GM04504 (cell line): Measurements from ENCODE around the gene TOP2A.
A peak's percentile ranks its signal among the peaks of the same experiment; 100 is the strongest.

Source experiments
- DNase-seq: peaks from one replicate; pipeline ENCODE4 v3.0.0-alpha.2; 2012; ENCODE audit warnings: low read depth

The TOP2A gene

DNA sequence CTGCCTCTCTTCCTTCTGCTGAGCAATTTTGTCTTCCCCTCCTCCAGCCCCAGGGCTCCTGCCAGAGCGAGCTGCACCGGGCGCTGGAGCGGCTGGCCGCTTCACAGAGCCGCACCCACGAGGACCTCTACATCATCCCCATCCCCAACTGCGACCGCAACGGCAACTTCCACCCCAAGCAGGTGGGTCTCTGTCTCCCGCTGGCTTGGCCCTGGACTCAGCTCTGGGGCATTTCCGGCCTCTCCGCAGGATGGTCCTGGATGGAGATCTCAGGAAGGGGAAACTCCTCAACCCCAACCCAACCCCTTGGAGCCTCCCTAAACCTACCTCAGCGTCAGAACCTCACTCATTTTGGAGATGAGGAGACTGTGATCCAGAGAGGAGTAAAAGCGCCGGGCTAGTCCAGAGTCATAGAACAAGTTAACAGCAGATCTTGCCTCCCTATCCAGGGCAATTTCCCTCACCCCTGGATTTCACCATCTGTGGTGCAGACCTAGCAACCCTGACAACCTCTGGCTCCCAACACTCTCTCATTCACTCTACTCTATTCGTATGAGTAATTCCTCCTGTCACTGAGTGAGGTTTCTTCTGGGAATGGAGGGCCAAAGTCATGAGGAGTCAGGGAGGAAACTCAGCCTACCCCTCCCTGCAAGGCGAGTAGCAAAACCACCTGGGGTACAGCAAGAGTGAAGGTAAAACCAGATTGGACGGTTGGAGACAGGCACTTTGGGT is 36.4 kb upstream of the TOP2A start:
- no peak for DNase-seq

DNA sequence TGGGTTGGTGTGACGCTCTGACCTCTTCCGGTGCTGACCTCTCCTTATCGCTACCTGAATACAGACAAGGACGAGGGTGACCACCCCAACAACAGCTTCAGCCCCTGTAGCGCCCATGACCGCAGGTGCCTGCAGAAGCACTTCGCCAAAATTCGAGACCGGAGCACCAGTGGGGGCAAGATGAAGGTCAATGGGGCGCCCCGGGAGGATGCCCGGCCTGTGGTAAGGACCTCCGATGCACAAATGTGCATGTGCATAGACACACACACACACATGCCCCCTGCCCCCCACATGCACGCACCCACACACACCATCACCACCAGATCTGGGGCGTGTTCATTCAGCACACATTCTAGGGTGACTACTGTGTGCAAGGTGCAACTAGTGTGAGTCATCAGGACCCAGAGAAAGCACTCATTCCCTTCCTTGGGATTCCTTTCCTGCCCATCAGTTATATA is 35.3 kb upstream of the TOP2A start:
- DNase-seq: no peak

DNA sequence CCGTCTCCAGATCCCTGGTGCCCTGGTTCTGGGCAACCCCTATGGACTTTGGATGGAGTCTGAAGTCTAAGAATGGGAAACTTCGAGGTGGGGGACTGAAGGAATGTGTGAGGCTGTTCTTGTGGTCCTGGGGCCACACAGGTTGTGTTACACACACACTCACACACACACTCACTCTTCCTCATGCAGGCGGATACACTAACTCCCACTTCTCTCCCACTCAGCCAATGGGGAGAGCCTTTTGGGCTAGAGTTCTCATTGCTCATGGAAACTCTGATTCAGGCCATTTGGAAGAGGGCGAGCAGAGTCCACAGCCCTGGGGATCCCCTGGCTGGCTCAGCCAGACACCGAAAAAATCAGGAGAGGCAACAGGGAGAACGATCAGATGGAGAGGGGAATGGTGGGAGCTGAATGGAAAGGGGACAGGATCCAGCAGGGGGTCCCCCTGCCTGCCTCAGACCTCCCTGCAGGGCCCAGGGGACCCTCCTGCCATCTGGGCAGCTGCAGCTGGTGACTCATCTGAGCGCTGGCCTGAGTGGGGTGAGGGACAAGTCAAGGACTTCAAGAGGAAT is 34.6 kb upstream of the TOP2A start:
- no peak for DNase-seq

DNA sequence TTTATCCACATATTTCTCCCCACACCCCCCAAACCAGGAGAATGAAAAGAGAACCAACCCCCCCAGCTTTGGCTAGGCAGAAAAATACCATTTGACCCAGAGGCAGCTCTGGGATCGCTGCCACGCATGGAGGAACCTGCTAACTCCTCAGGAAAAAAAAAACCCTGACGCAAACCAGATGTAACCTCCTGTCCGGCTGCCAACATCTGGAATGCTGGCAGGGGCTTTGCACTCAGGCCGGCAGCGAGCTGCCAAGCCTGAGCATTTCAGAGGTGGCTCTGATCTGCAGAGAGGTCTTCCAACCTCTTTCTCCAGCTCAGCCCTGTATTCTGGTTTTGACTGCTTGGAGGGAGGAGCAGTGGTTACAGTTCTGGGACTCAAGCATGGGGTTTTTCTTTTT is 33.7 kb upstream of the TOP2A start:
- peak; percentile 90 for DNase-seq

DNA sequence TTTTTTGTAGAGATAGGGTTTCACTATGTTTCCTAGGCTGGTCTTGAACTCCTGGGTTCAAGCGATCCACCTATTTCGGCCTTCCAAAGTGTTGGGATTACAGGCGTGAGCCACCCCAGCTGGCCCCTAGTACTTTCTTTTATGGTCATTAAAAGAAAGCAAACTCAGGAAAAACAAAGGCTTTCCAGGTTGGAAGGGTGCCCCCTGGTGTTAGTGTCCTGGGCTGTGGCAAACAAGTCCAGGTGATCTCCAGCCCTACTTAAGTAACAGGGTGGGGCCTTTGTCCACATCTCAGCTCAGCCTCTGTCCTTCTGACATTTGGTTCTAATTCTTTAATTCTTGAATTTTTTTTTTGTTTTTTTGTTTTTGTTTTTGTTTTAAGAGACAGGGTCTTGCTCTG is 32.5 kb upstream of the TOP2A start:
- DNase-seq: no peak

DNA sequence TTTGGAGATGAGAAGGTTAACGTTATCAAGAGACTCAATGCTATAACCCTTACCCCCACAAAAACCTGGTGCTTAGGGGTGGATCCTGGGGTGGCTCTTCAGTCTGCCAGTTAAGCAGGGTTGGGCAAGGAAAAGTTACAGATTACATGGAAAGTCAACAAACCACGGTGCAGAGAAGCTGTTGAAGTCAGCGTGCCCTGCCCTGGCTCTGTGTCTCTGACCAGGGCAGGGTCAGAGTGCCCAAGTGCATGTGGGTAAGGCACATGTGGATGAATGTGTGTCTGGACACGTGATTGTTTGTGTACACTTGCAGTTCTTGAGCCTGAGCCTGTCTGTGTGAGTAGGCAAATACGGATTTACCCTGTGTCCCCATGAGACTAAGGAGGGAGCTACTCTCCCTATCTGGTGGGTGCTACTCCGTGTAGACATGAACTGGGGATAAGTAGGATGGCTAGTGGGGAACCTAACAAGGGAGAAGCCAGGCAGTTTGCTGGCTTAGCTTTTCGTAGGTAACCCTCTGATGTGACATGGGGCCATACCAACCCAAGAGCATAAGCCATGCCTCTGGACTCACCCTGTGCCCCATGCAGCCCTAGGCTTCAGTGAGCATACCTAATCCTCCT is 31.1 kb upstream of the TOP2A start:
- no peak for DNase-seq

DNA sequence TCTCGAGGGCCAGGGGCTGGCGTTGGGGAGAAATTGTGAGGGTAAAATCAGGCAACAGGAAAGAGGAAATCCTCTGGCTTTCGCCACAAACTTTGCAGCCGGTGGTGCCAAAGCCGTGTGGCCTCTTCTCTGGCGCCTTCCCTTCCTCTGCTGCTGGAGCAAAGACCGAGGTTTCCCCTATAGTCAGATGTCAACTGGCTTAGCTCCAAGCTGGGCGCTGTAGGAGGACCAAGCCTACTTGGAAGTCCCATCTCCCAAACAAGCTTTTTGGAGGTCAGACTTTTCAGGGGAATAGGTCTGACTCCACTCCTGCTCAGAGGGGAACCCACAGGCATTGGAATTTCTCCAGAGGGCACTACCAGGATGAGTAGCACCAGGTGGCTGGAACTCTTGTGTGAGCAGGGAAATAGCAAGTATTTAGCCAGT is 30.5 kb upstream of the TOP2A start:
- DNase-seq: no peak

DNA sequence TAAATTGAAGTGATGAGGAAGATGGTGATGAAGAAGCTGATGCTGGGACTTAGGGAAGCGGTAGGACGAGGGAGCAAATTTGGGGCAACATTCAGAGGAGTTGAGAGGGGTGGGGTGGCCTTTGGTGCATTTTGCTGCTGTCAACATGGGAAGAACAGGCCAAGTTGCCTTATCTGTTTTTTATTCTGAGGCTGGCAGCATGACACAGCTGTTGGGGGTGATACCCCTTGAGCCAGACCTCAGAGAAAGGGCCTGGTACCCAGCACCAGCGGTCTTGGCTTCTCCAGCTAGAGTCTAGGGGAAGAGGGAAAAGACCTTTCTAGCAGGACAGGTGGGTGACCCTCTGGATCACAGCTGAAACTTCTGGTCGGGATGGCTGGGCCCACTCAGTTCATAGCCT is 30.1 kb upstream of the TOP2A start:
- DNase-seq: no peak

DNA sequence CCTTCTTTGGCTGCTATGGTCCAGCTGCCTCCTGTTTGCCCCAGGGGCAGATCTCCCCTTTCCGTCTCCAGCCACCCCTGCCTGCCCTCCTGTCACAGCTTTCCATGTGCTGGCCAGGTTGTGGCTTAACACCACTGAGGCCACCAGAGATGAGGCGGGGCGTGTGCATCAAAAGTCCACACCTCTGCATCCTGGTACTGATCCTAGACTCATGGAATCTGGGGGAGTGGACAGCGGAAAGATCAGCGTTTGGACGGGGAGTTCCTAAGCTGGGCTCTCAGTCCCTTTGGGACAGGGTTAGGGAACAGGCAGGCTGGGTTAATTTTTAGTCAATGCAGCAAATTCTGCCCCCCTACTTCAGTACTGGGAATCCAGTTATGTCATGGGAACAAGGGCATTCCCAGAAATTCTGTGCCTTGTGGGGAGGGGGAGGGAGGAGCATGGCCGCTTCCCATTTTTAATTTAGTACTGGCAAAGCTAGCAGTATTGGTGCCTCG is 29.5 kb upstream of the TOP2A start:
- no peak for DNase-seq

DNA sequence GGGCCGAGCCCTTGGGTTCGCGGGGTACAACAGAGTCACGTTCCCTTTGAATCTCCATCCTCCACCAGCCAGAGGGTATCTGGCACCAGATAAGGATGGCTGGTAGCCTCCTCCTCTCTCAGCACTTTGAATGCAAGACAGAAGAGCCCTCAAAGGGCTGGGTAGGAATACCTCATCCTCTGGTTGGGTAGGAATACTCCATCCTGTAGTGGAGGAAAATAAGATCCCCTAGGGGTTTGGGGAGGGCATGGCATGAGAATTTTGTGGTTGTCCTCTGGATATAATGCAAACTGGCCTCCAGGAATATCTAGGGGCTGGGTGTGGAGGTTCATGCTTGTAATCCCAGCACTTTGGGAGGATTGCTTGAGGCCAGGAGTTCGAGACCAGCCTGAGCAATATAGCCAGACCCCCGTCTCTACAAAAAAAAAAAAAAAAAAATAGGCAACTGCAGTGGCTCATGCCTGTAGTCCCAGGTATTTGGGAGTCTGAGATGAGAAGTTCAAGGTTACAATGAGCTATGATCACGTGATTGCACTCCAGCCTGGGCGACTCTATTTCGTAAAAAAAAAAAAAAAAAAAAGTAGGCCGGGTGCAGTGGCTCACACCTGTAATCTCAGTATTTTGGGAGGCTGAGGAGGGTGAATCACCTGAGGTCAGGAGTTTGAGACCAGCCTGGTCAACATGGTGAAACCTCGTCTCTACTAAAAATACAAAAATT is 28.2 kb upstream of the TOP2A start:
- no peak for DNase-seq

DNA sequence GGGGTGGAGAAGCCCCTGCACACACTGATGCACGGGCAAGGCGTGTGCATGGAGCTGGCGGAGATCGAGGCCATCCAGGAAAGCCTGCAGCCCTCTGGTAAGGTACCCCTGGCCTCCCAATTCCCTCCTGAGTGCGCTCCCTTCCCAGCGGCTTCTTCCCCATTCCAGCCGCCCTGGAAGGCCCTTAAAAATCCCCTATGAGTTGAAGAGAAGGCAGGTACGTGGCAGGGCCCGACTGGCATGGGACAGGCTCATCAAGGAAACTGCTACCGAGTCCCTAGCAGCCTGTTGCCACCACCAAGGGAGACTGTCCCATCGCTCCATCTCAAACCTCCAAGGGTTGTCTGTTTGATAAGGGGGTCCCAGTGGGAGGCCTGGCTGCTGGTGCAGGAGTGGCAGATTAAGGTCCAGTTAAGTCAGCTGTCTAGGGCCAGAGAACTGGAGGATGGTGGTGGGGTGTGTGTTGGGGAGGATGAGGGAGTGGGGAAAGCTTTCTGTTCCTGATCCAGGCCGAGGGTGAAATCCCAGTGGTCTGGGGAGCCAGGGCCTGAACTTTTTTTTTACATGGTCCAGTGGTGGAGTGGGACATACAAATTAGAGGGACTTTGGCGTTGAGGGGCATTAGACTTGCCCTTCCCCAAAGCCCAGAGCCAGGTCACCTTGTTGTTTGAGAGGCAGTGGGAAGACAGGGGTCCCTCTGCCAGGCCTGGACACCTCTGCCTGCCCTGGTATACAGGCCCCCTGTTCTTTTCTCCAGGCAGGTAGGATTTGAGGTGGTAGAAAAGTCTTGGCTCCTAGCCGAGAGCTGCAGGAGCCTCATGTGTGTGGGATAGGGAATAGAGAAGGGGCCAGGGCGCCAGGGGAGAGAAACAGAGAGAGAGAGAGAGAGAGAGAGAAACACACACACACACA is 26.5 kb upstream of the TOP2A start:
- no peak for DNase-seq

DNA sequence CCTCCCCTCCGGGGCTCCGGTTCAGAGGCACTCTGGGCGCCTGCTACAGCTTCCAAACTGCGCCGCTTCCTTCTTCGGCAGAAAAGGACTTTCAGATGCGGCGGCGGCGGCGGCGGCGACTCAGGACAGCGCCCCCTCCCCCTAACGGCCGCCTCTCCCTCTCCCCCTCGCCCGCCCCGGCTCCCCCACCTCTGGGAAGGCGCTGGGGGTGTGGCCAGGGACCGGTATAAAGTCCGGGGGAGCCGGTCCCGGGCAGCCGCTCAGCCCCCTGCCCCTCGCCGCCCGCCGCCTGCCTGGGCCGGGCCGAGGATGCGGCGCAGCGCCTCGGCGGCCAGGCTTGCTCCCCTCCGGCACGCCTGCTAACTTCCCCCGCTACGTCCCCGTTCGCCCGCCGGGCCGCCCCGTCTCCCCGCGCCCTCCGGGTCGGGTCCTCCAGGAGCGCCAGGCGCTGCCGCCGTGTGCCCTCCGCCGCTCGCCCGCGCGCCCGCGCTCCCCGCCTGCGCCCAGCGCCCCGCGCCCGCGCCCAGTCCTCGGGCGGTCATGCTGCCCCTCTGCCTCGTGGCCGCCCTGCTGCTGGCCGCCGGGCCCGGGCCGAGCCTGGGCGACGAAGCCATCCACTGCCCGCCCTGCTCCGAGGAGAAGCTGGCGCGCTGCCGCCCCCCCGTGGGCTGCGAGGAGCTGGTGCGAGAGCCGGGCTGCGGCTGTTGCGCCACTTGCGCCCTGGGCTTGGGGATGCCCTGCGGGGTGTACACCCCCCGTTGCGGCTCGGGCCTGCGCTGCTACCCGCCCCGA is 25.7 kb upstream of the TOP2A start, which contains the start of gene IGFBP4:
IGFBP4 (plus strand) TSS at position 255 of the 792 bp plus-strand sequence; CDS start at position 541, 286 bp downstream.
- no peak for DNase-seq

DNA sequence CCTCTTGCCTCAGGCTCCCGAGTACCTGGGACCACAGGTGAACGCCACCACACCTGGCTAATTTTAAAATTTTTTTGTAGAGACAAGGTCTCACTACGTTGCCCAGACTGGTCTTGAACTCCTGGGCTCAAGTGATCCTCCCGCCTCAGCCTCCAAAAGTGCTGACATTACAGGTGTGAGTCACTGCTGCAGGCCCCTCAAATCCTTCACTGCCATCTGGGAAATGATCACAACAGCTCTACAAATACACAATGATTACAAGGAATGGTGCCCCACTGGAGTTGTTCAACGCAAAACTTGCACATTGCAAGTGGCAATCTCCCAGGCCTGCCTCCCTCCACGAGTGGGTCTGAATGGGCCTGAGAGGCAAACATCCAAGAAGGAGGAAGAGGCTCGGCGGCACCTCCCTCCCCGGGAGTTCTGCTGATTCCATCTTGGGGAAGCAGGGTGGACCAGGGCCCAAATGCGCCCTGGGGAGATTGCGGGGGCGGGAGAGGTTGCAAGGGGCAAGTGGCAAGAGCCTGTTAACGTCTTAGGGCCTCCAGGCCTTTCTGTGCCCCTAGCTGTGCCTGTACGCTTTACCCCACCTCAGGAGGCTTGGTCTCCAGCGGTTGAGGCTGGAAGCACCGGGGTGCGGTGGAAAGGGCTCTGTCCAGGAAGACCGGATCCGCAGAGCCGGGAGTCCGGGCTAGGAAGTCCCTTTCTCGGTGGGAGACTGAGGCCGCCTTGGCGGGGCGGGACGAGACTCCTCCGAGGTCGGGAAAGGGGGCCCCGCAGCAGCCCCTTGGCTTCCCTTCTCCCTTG is 24.9 kb upstream of the TOP2A start:
- DNase-seq: no peak

DNA sequence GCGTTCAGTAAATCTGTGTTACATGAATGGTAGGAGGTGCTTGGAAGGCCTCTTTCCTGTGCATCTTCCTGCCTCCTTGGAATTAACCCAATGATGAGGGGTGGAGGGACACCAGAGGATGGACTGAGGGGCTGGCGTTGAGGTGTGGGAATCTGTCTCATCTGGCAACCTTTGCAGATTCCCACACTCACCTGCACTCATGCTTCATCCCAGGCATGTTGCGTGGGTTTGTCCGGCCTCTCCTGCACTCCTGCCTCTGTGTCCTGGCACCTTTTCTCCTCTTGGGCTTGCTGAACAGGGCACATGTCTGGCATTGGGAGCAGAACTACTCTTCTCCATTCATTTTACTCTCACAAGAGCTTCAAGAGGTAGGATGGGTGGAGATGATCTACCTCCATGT is 22.5 kb upstream of the TOP2A start:
- DNase-seq: no peak

DNA sequence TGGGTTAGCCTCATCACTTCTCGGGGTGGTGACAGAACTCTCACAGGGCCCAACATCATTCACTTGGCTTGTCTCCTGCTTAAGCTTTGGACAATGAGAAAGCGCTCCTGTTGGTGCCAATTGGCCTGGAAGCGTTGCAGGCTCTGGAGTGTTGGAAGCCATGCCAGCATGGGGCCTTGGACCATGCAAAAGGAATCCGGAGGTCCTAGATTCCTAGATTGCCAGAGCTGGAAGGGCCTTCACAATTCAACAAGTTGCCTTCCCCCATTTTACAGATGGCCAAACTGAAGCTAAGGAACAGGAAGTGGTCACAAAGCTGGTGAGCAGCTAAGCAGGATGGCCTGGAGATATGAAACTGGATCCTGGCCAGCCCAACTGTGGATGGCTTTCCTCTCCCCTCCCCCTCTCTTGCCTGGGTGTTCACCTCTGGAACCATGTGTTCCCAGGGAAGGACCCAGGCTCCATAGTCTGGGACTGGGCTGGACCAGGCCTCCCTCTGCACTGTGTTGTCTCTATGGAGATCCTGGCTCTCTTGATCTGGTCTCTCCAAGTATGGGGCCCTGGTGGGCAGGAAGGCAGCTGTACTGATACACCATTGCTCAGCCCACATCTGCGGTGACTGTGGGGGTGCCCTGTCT is 19.5 kb upstream of the TOP2A start:
- DNase-seq: no peak

DNA sequence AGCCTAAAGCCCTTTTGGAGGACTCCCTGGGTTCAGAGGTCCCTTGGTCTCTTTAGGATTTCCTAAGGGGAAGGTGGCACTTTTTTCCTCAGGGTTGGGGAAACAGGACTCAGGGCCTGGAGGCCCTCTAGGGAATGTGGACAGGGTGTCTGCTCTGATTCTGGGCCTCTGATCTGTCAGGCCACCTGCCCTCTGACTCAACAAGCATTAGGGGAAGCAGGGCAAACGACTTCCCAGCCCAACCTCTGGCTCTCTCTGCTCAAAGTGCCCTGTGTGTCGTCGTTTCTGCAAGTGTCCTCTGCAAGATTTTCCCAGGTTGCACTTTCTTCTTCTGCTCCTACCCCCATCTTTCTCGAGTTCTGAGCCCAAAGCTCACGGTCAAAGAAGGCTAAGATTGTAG is 18.9 kb upstream of the TOP2A start:
- DNase-seq: no peak

DNA sequence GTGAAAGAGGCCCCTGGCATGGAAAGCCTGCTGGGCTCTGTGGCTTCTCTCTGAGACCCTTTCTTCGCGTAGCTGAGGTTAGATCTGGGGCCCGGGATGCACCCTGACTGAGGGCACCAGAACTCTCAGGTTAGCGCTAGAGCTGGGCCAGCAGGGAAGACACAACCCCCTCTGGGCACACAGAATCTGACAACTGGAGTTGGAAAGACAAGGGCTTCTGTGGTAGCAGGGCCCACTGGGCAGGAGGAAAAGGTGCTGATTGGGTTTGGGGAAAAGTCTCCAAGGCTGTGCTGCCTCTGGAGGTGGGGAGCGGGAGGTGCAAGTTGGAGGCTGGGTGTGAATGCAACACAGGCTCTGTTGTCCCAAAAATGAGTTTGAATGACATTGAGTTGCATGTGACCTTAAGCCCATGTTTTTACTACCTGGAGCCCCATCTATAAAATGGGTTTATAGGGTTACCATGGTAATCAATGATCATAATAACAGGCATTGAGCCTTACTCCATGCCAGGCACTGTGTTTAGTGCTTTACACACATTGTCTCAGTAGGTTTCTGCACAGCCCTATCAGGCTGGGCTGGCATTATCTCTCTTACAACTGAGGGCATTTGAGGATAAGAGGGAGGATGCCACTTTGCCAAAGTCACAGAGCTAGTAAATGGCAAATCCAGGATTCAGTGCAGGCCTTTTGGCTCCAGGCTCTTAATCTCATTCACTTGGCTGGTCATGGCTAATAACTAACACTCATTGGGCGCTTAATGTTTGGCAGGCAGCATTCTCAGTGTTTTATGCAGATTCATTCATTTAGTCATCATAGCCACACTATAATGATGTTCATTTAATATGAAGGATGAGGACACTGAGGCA is 16.1 kb upstream of the TOP2A start:
- no peak for DNase-seq

DNA sequence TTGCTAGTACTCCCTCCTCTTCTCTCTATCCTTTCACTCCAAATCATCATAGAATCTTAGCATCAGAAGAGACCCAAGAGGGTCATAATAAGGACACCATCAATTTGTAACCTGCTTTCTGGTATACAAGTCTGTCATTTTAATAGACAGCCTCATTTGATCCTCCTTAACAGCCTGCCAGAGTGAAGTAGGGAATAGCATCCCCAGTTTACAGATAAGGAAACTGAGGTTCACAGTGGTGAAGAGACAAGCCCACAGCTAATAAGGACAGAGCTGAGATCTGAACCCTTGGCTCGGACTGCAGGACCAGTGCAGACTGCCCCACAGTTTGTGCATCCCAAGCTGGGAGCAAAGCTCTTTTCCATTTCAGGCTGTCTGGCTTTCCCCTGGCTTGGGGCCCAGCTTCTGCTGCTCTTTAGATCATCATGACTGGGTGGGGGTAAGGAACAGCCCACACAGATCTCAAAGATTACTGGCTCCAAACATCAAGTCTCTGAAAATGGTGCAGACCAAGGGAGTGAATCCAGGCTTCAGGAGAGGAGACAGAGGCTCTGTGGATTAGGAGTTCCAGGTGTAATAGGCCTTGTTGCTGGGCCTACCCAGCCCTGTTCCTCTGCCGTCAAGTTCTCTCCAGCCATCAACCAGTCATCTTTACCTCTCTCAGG is 15.3 kb upstream of the TOP2A start:
- DNase-seq: no peak
